Amygdala (tissue), 56 donors: Measurements from ENCODE around the gene TUBGCP5.
A peak's percentile ranks its signal among the peaks of the same experiment; 100 is the strongest.
"Not testable (repeated sequence)": the region's sequence is repeated elsewhere in the genome, so short reads cannot be mapped to it uniquely, and the experiment has no call there.

Experiments used
- DNase-seq, 56 donors: peaks; one replicate each; lab custom pipeline; 2025; lab: John Stamatoyannopoulos, UW

The TUBGCP5 gene

DNA sequence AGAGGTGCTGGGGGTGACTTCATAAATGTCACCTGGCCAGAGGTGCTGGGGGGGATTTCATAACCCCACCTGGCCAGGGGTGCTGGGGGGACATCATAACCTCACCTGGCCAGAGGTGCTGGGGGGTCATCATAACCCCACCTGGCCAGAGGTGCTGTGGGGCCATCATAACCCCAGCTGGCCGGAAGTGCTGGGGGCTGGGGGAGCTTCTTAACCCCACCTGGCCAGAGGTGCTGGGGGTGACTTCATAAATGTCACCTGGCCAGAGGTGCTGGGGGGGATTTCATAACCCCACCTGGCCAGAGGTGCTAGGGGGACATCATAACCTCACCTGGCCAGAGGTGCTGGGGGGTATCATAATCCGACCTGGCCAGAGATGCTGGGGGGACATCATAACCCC lies 4.6 kb upstream of the TUBGCP5 start:
- not testable (repeated sequence) for DNase-seq

DNA sequence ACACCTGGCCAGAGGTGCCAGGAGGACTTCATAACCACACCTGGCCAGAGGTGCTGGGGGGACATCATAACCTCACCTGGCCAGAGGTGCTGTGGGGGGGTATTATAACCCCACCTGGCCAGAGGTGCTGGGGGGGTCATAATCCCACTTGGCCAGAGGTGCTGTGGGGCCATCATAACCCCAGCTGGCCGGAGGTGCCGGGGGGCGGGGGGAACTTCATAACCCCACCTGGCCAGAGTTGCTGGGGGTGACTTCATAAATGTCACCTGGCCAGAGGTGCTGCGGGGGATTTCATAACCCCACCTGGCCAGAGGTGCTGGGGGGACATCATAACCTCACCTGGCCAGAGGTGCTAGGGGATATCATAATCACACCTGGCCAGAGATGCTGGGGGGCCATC lies 4.2 kb upstream of the TUBGCP5 start:
- not testable (repeated sequence) for DNase-seq

DNA sequence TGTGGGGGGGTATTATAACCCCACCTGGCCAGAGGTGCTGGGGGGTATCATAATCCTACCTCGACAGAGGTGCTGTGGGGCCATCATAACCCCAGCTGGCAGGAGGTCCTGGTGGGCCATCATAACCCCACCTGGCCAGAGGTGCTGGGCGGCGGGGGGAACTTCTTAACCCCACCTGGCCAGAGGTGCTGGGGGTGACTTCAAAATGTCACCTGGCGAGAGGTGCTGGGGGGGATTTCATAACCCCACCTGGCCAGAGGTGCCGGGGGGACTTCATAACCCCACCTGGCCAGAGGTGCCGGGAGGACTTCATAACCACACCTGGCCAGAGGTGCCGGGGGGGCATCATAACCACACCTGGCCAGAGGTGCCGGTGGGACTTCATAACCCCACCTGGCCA lies 2.4 kb upstream of the TUBGCP5 start:
- DNase-seq, result not testable (repeated sequence)

- no peak for DNase-seq
Measured at GRCh38 chr15:23039917-23040281, 530 bp upstream of the TUBGCP5 start.

DNA sequence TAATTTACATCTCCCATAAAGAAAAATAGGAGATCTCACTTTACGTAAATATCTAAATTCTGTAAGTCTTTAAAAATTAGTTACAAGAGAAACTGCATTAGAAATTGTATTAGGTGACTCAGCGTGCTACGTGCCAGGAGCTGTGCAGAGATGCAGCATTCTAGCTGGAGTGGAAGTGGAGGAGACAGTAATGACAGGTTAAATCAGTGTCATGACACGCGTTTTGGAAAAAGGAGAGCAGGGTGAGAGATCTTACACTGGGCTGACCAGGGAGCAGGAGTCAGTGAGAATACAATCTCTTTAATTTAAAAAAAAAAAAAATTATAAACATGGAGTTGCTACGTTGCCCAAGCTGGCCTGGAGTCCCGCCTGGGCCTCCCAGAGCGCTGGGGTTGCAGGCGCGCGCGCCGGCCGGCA lies 635 bp downstream of the TUBGCP5 start:
- DNase-seq, result peak in 1 of 56 donors; percentile 47

DNA sequence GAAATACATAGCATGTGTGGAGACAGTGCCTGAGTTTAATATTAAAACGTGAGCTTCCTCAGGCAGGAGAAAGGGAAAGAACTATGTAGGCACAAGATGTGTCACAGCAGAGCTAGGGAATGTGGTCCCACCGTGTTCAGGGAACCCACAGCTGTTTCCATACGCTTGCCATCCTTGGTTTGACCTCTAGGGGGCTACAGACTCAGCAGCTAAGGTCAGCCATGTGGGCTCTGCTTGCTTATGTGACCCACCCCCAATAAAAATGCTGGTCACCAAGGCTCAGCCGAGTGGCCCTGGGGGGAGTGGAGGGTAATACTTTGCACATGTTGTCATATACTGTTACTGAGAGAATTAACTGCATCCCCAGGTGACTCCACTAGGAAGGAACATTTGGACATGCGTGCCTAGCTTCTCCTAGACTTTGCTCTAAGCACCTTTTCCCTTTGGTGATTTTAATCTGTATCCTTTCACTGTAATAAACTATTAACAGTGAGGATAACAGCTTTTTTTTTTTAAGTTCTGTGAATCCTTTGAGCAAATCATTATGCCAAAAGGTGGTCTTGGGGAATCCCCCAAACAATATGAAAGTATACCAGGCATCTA lies 3.3 kb downstream of the TUBGCP5 start:
- DNase-seq, result peak in 15 of 56 donors; percentile 0 to 52 (median 6)

DNA sequence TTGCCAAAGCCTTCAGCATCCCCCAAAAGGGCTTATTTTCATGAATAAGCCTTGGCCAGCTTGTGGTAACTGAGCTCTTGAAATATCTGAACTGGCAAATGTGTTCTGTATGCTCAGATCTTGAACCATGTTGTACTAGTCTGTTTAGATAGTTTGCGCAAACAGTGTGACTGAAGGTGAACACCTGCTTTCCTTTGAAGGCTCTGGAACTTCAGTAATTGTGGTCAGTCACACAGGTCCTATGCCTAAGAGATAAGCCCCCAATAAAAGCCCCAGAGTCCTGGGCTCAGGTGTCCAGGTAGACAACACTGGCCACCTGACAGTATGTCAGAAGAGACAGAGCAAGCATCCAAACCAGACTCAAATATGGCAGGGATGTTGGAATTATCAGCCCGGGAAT lies 5.4 kb downstream of the TUBGCP5 start:
- DNase-seq, result no peak

GRCh38 chr15:23026218-23026617 lies 13.2 kb downstream of the TUBGCP5 start:
- DNase-seq, result no peak

DNA sequence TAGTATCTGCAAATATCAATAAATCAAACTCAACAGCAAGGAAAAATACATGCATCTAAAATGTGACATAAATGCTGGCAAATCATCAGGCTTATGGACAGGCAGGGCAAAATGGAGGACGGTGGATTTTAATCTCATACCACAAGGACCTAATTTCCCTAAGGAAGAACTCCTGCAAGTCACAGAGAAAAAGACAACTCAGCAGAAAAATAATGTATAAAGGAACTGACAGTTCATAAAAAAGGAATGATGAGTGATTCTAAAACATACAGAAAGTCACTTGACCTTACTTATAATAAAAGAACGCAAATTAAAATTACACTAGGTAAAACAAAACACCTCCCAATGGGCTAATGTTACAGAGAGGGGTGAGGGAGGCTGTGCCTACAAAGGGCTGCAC lies 17.2 kb downstream of the TUBGCP5 start:
- DNase-seq, result no peak

GRCh38 chr15:23014394-23015000 lies 24.9 kb downstream of the TUBGCP5 start:
- no peak for DNase-seq

DNA sequence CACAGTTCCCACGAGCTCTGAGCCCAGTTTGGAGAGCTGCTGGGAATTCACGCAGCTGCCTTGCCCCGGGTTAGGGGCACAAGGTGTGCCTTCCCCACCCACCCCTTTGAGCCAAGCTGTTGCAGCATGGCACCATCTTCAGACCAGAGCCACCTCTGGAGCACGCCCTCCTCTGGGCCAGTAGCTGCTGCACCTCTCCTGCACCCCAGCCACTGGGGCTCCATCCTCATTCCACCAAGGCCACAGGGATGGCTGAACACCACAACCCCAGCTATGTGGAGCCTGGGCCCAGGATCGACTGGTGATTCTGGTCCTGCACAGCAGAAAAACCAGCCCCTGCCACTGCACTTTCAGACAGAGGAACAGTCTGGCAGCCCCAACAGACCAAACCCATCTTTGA lies 25.7 kb downstream of the TUBGCP5 start:
- no peak for DNase-seq

- not testable (repeated sequence) for DNase-seq
Measured at GRCh38 chr15:23012616-23013015, 26.8 kb downstream of the TUBGCP5 start.

DNA sequence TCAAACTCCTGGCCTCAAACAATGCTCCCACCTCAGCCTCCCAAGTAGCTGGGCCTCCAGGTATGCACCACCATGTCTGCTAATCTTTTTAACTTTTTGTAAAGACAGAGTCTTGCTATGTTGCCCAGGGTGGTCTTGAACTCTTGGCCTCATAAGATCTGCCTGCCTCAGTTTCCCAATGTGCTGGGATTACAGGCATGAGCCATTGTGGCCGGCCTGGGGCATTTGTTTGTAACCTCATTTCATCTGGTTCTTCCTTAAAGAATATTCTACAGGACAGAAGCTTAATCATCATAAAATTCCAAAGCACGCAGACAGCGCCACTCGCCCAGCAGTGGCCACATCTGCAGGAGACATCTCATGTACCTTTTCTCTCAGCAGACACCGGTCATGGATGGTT lies 35.6 kb downstream of the TUBGCP5 start:
- DNase-seq, result no peak

GRCh38 chr15:23002920-23003319 lies 36.4 kb downstream of the TUBGCP5 start:
- no peak for DNase-seq

GRCh38 chr15:22995795-22996194 lies 43.6 kb downstream of the TUBGCP5 start:
- no peak for DNase-seq

DNA sequence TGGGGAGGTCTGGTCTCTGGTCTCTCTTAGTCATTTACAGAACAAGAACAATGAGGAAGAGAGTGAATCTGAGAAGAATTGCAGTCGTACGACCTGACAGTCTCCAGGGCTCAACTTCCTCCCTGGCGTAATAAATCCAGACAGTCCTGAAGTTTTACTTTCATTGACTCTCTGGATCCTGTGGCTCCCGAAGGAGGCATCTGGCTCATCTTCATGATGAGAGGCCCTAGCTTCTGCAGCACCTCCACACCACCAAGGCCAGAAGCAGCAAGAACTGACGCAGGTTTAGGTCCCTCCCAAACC lies 47.4 kb downstream of the TUBGCP5 start:
- no peak for DNase-seq

DNA sequence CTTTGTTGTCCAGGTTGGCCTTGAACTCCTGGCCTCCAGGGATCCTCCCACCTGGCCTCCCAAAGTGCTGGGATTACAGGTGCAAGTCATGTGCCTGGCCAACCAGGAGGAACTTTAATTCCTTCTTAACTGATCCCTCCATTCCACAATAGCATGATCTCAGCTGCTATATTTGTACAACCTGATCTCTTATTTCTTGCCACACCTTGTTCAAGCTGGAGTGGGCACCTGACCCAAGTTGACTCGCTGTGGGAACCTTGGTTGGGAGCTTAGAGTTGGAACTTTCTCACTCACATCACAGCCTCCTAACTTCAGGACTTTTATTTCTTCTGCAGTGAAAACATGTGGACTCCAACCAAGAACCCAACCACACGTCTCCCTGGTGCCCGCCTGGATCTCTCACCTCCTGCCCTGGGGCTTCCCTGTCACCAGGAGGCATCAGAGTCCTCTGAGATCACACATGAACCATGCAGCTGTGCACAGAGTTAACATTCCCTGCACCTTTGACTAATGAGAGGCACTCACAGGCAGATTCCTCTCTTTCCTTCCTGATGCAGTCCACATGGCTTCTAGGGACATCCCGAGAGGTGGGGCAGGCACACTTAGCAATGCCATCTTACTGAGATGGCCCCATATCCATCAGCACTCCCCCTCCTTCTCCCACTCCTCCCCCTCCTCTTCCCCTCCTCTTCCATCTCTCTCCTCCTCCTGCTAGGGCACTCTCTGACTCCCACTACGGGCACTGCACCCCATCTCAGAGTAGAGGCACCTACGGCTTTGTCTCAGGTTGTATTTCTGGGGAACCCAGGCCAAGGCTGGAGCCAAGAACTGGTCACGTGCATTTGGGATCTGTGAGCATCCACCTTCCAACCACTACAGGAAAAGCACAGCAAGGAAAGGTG lies 49.5 kb downstream of the TUBGCP5 start:
- no peak for DNase-seq

- no peak for DNase-seq
Measured at GRCh38 chr15:22988811-22989210, 50.6 kb downstream of the TUBGCP5 start.

- not testable (repeated sequence) for DNase-seq
Measured at GRCh38 chr15:22981931-22982330, 57.4 kb downstream of the TUBGCP5 start.

GRCh38 chr15:22981051-22981840 lies 58.1 kb downstream of the TUBGCP5 start:
- no peak for DNase-seq
